PC-9 (cell line): ENCODE results near the gene PTEN. TPM values are rescaled to one million over a fixed set of nuclear protein-coding genes. Genes with fewer than 3 reads are reported as not detected.

Experiments used
- BruUV-seq: library from RNA; stranded (reverse); fragments of 400-500 nt; replicated peaks from 2 replicates; lab custom pipeline; 2021; lab: Mats Ljungman, UMichigan
- CTCF ChIA-PET: fragments of 300-600 bp; sonication (Branson Sonifier 250); formaldehyde crosslinking; loops from one replicate; lab custom pipeline; 2022; ENCODE audit warnings: antibody characterized with exemption; lab: Charles Lee
- POLR2A ChIA-PET: fragments of 300-600 bp; sonication (Branson Sonifier 250); formaldehyde crosslinking; loops from one replicate; lab custom pipeline; 2022; ENCODE audit warnings: antibody characterized with exemption; ENCODE audit not compliant: unreplicated experiment; lab: Charles Lee
- DNase-seq, 2 experiments: peaks; one replicate each; pipeline versions ENCODE4 v3.0.0 to v3.0.0-alpha.2; 2015 to 2022; ENCODE audit warnings: mixed read lengths in 1 of 2
- H2AFZ ChIP-seq: fragments of 200-600 bp; sonication (generic); 2 replicates; pipeline ENCODE4 v1.8.1; 2017; ENCODE audit warnings: antibody characterized with exemption
- H3F3A ChIP-seq: fragments of 200-600 bp; sonication (generic); 2 replicates; pipeline ENCODE4 v1.8.1; 2017; ENCODE audit warnings: antibody characterized with exemption, mild to moderate bottlenecking, low read depth; ENCODE audit not compliant: insufficient read depth
- H3K27ac ChIP-seq: fragments of 200-600 bp; sonication (generic); 2 replicates; pipeline ENCODE4 v1.6.1; 2016; ENCODE audit warnings: mixed run types
- H3K27me3 ChIP-seq: fragments of 200-600 bp; sonication (generic); 2 replicates; pipeline ENCODE4 v1.6.1; 2016; ENCODE audit warnings: low read depth, mixed run types; ENCODE audit not compliant: insufficient read depth
- H3K36me3 ChIP-seq: fragments of 200-600 bp; sonication (generic); 2 replicates; pipeline ENCODE4 v1.6.1; 2016; ENCODE audit warnings: low read depth, mixed run types
- H3K4me1 ChIP-seq: fragments of 200-600 bp; sonication (generic); replicated peaks from 2 replicates; pipeline ENCODE4 v1.6.1; 2016; ENCODE audit warnings: mixed run types; ENCODE audit not compliant: insufficient read depth
- H3K4me2 ChIP-seq: fragments of 200-600 bp; sonication (generic); 2 replicates; pipeline ENCODE4 v1.6.1; 2017; ENCODE audit warnings: mixed run types
- H3K4me3 ChIP-seq: fragments of 200-600 bp; sonication (generic); 2 replicates; pipeline ENCODE4 v1.6.1; 2016; ENCODE audit warnings: mixed run types
- H3K79me2 ChIP-seq: fragments of 200-600 bp; sonication (generic); 2 replicates; pipeline ENCODE4 v1.6.1; 2017; ENCODE audit warnings: low read depth, mixed run types
- H3K9me2 ChIP-seq: fragments of 200-600 bp; sonication (generic); 2 replicates; pipeline ENCODE4 v1.8.1; 2017; ENCODE audit warnings: mild to moderate bottlenecking; ENCODE audit not compliant: insufficient read depth
- H3K9me3 ChIP-seq: fragments of 200-600 bp; sonication (generic); 2 replicates; pipeline ENCODE4 v1.8.1; 2016; ENCODE audit warnings: low read depth; ENCODE audit not compliant: insufficient read depth
- H4K20me1 ChIP-seq: fragments of 200-600 bp; sonication (generic); 2 replicates; pipeline ENCODE4 v1.8.1; 2017; ENCODE audit not compliant: insufficient read depth
- CTCF ChIP-seq: fragments of 200-600 bp; sonication (generic); conservative IDR thresholded peaks from 2 replicates; pipeline ENCODE4 v1.6.1; 2017; ENCODE audit warnings: mixed run types, antibody characterized with exemption, mild to moderate bottlenecking, moderate library complexity
- EZH2 ChIP-seq: fragments of 200-600 bp; sonication (generic); IDR thresholded peaks from 2 replicates; pipeline ENCODE4 v1.8.0; 2017; ENCODE audit warnings: antibody characterized with exemption, low read depth
- intact Hi-C: fragments of 100-400 bp; cut with micrococcal nuclease; formaldehyde crosslinking; loops from one replicate; pipeline ENCODE4 v1.10.0; 2022; ENCODE audit not compliant: unreplicated experiment
- total RNA-seq: library from RNA; stranded (reverse); gene quantifications from 2 replicates; pipeline ENCODE4 v1.2.3, GENCODE V29; 2021

PTEN gene
- total RNA-seq, 1 experiment from 2014 or later, result 44.9 TPM

GRCh38 chr10:87973635-87974034 is 110.2 kb downstream of the PTEN start:
- ChIA-PET POLR2A (no interaction called here), CTCF (no interaction called here)
- no peak for DNase-seq
- H3K4me1 ChIP-seq, result no peaks in the 10 kb centered on the region
- no peaks in the 10 kb centered on the region for H4K20me1 ChIP-seq
- no peaks in the 10 kb centered on the region for H3F3A ChIP-seq
- no peaks in the 10 kb centered on the region for H3K9me2 ChIP-seq
- no peak for TF ChIP-seq CTCF
- TF ChIP-seq EZH2, result no peak
- no TSS peak for BruUV-seq
- H3K9me3 ChIP-seq, result no peaks in the 10 kb centered on the region
- intact Hi-C loops, result no loop called here
- H2AFZ ChIP-seq, result no peak overlapping the region
- no peaks in the 10 kb centered on the region for H3K36me3 ChIP-seq
- H3K27ac ChIP-seq, result no peak overlapping the region
- H3K4me2 ChIP-seq, result no peak overlapping the region
- no peak overlapping the region for H3K4me3 ChIP-seq
- no peaks in the 10 kb centered on the region for H3K27me3 ChIP-seq
- H3K79me2 ChIP-seq, result no peaks in the 10 kb centered on the region

GRCh38 chr10:87974130-87974529 is 110.7 kb downstream of the PTEN start:
- Histone ChIP-seq H3K9me3 (no peaks in the 10 kb centered on the region), H3K27ac (no peak overlapping the region), H3K4me2 (no peak overlapping the region), H3K9me2 (no peaks in the 10 kb centered on the region), H4K20me1 (no peaks in the 10 kb centered on the region), H3K4me1 (no peaks in the 10 kb centered on the region), H3K36me3 (no peaks in the 10 kb centered on the region), H3K27me3 (no peaks in the 10 kb centered on the region), H2AFZ (no peak overlapping the region), H3F3A (no peaks in the 10 kb centered on the region), H3K79me2 (no peaks in the 10 kb centered on the region), H3K4me3 (no peak overlapping the region)
- no TSS peak for BruUV-seq
- ChIA-PET CTCF (no interaction called here), POLR2A (no interaction called here)
- TF ChIP-seq CTCF (no peak), EZH2 (no peak)
- no peak for DNase-seq
- intact Hi-C loops, result no loop called here

GRCh38 chr10:87974769-87975168 is 111.3 kb downstream of the PTEN start:
- H3K27ac ChIP-seq, result no peak overlapping the region
- no peak overlapping the region for H2AFZ ChIP-seq
- H3K4me3 ChIP-seq, result no peak overlapping the region
- no peaks in the 10 kb centered on the region for H3K36me3 ChIP-seq
- CTCF ChIA-PET, result no interaction called here
- BruUV-seq, result no TSS peak
- DNase-seq, result no peak
- H3F3A ChIP-seq, result no peaks in the 10 kb centered on the region
- H3K79me2 ChIP-seq, result no peaks in the 10 kb centered on the region
- H4K20me1 ChIP-seq, result no peaks in the 10 kb centered on the region
- no peak for TF ChIP-seq CTCF
- TF ChIP-seq EZH2, result no peak
- no peaks in the 10 kb centered on the region for H3K9me2 ChIP-seq
- H3K4me1 ChIP-seq, result no peaks in the 10 kb centered on the region
- intact Hi-C loops, result no loop called here
- H3K27me3 ChIP-seq, result no peaks in the 10 kb centered on the region
- H3K4me2 ChIP-seq, result no peak overlapping the region
- no peaks in the 10 kb centered on the region for H3K9me3 ChIP-seq
- POLR2A ChIA-PET, result no interaction called here
